Caco-2 (cell line): Measurements from ENCODE around the gene HUS1. TPM values are rescaled to one million over a fixed set of nuclear protein-coding genes. Genes with fewer than 3 reads are reported as not detected.

ENCODE experiments used
- BruUV-seq: library from RNA; stranded (reverse); fragments of 400-500 nt; replicated peaks from 2 replicates; lab custom pipeline; 2021; lab: Mats Ljungman, UMichigan
- CTCF ChIA-PET: fragments of 300-600 bp; sonication (Branson Sonifier 250); formaldehyde crosslinking; loops from one replicate; lab custom pipeline; 2022; ENCODE audit warnings: antibody characterized with exemption; lab: Charles Lee
- POLR2A ChIA-PET: fragments of 300-600 bp; sonication (Branson Sonifier 250); formaldehyde crosslinking; loops from one replicate; lab custom pipeline; 2022; ENCODE audit warnings: antibody characterized with exemption; lab: Charles Lee
- DNase-seq, 2 experiments: peaks; one replicate each; pipeline versions ENCODE4 v3.0.0 to v3.0.0-alpha.2; 2020 to 2022
- H3K27me3 ChIP-seq: replicated peaks from 2 replicates; pipeline ENCODE4 v1.6.0; 2011; ENCODE audit warnings: low read length; ENCODE audit not compliant: control insufficient read depth, insufficient read depth
- H3K36me3 ChIP-seq: 2 replicates; pipeline ENCODE4 v1.5.1; 2011; ENCODE audit warnings: low read length; ENCODE audit not compliant: control insufficient read depth, insufficient read depth
- H3K4me1 ChIP-seq: fragments of 250-450 bp; sonication (Bioruptor Pico); 2 replicates; pipeline ENCODE4 v1.5.1; 2020; ENCODE audit warnings: mild to moderate bottlenecking
- H3K4me3 ChIP-seq: 2 replicates; pipeline ENCODE4 v1.5.1; 2011; ENCODE audit warnings: low read depth, mild to moderate bottlenecking, control low read depth, low read length
- H3K9me3 ChIP-seq: fragments of 250-450 bp; sonication (Bioruptor Pico); 2 replicates; pipeline ENCODE4 v1.5.1; 2020; ENCODE audit warnings: mild to moderate bottlenecking, moderate library complexity
- H3K27ac Mint-ChIP-seq: one replicate; pipeline ENCODE4 v1.8.0; 2022; ENCODE audit warnings: mixed read lengths; ENCODE audit not compliant: unreplicated experiment
- H3K27me3 Mint-ChIP-seq: one replicate; pipeline ENCODE4 v1.8.0; 2022; ENCODE audit warnings: mixed read lengths; ENCODE audit not compliant: insufficient read depth, unreplicated experiment
- H3K36me3 Mint-ChIP-seq: one replicate; pipeline ENCODE4 v1.8.0; 2022; ENCODE audit warnings: mild to moderate bottlenecking, mixed read lengths; ENCODE audit not compliant: insufficient read depth, unreplicated experiment
- H3K4me1 Mint-ChIP-seq: one replicate; pipeline ENCODE4 v1.8.0; 2022; ENCODE audit warnings: low read depth, mixed read lengths; ENCODE audit not compliant: unreplicated experiment
- H3K4me3 Mint-ChIP-seq: one replicate; pipeline ENCODE4 v1.8.0; 2022; ENCODE audit warnings: mild to moderate bottlenecking, moderate library complexity, mixed read lengths; ENCODE audit not compliant: unreplicated experiment
- H3K9me3 Mint-ChIP-seq: one replicate; pipeline ENCODE4 v1.8.0; 2022; ENCODE audit warnings: mixed read lengths; ENCODE audit not compliant: unreplicated experiment
- CTCF ChIP-seq, 2 experiments: fragments of 200-600 bp in 1 of 2; IDR thresholded peaks; 1 replicate in 1 of 2; 2 replicates in 1 of 2; pipeline versions ENCODE4 v1.5.1 to v1.8.0; 2011 to 2022; ENCODE audit warnings: antibody characterized with exemption in 1 of 2, control low read depth in 1 of 2, inconsistent platforms in 1 of 2, low read depth in 1 of 2, low read length in 1 of 2, mild to moderate bottlenecking in 1 of 2, moderate library complexity in 1 of 2; ENCODE audit not compliant: insufficient read depth in 1 of 2, severe bottlenecking in 1 of 2, unreplicated experiment in 1 of 2
- intact Hi-C: fragments of 100-400 bp; cut with micrococcal nuclease; formaldehyde crosslinking; loops from one replicate; pipeline ENCODE4 v1.10.0; 2022; ENCODE audit not compliant: unreplicated experiment
- total RNA-seq: library from RNA; stranded (reverse); gene quantifications from 2 replicates; pipeline ENCODE4 v1.2.3, GENCODE V29; 2022

The HUS1 gene
- total RNA-seq, 1 experiment from 2014 or later: 32.3 TPM

GRCh38 chr7:47967123-47967522 lies 12.3 kb downstream of the HUS1 start:
- no peak overlapping the region for H3K4me3 Mint-ChIP-seq
- H3K27me3 Mint-ChIP-seq: no peaks in the 10 kb centered on the region
- peaks cover 6% of the 10 kb centered on the region for H3K4me1 Mint-ChIP-seq
- Histone ChIP-seq H3K4me3 (no peak overlapping the region), H3K27me3 (no peaks in the 10 kb centered on the region), H3K36me3 (peaks cover 4% of the 10 kb centered on the region; the same call in 1 of the 2 replicates), H3K9me3 (no peaks in the 10 kb centered on the region), H3K4me1 (no peaks in the 10 kb centered on the region)
- H3K9me3 Mint-ChIP-seq: no peaks in the 10 kb centered on the region
- no peak for TF ChIP-seq CTCF (IDR thresholded peaks at IDR 0.05; ENCODE audit: insufficient read depth in 1 of 2, low read depth in 1 of 2, low read length in 1 of 2, severe bottlenecking in 1 of 2, unreplicated experiment in 1 of 2)
- no peak for DNase-seq
- peaks cover 50% of the 10 kb centered on the region for H3K36me3 Mint-ChIP-seq
- ChIA-PET CTCF (interaction anchor here (0.6 kb wide), 1 partner anchor 645 kb away, joined by 3 read pairs; no protein-coding TSS in a partner anchor), POLR2A (no interaction called here)
- no TSS peak for BruUV-seq
- H3K27ac Mint-ChIP-seq: no peak overlapping the region
- intact Hi-C loops: no loop called here

- Histone ChIP-seq H3K4me1 (no peaks in the 10 kb centered on the region), H3K9me3 (no peaks in the 10 kb centered on the region), H3K4me3 (no peak overlapping the region), H3K27me3 (no peaks in the 10 kb centered on the region), H3K36me3 (peaks cover 5% of the 10 kb centered on the region; the same call in 1 of the 2 replicates)
- peaks cover 67% of the 10 kb centered on the region for H3K36me3 Mint-ChIP-seq
- no peak overlapping the region for H3K27ac Mint-ChIP-seq
- peaks cover 6% of the 10 kb centered on the region for H3K4me1 Mint-ChIP-seq
- POLR2A ChIA-PET: no interaction called here
- H3K4me3 Mint-ChIP-seq: no peak overlapping the region
- no peaks in the 10 kb centered on the region for H3K9me3 Mint-ChIP-seq
- CTCF ChIA-PET: no interaction called here
- no TSS peak for BruUV-seq
- TF ChIP-seq CTCF (IDR thresholded peaks at IDR 0.05; ENCODE audit: insufficient read depth in 1 of 2, low read depth in 1 of 2, low read length in 1 of 2, severe bottlenecking in 1 of 2, unreplicated experiment in 1 of 2): no peak
- intact Hi-C loops: no loop called here
- H3K27me3 Mint-ChIP-seq: no peaks in the 10 kb centered on the region
- DNase-seq: no peak
These were observed 14.0 kb downstream of the HUS1 start for GRCh38 chr7:47965456-47965855.

GRCh38 chr7:47962262-47962661 lies 17.2 kb downstream of the HUS1 start:
- Mint-ChIP-seq H3K27ac (no peak overlapping the region), H3K27me3 (no peaks in the 10 kb centered on the region), H3K4me1 (no peaks in the 10 kb centered on the region), H3K4me3 (no peak overlapping the region), H3K9me3 (no peaks in the 10 kb centered on the region), H3K36me3 (peaks cover 63% of the 10 kb centered on the region)
- ChIA-PET CTCF (no interaction called here), POLR2A (no interaction called here)
- TF ChIP-seq CTCF (IDR thresholded peaks at IDR 0.05; ENCODE audit: insufficient read depth in 1 of 2, low read depth in 1 of 2, low read length in 1 of 2, severe bottlenecking in 1 of 2, unreplicated experiment in 1 of 2): no peak
- H3K4me1 ChIP-seq: no peaks in the 10 kb centered on the region
- no peak overlapping the region for H3K4me3 ChIP-seq
- H3K27me3 ChIP-seq: no peaks in the 10 kb centered on the region
- DNase-seq: no peak
- H3K9me3 ChIP-seq: no peaks in the 10 kb centered on the region
- peaks cover 5% of the 10 kb centered on the region; the same call in 1 of the 2 replicates for H3K36me3 ChIP-seq
- intact Hi-C loops: no loop called here
- no TSS peak for BruUV-seq
